ENCODE measurements around the gene SORCS2. TPM values are rescaled to one million over a fixed set of nuclear protein-coding genes. Genes with fewer than 3 reads are reported as not detected.
A peak's percentile ranks its signal among the peaks of the same experiment; 100 is the strongest.

SORCS2 gene
- total RNA-seq, 4 donors from 2014 or later = 0.48 to 1.8 (median 0.68) TPM; not detected in 1

DNA sequence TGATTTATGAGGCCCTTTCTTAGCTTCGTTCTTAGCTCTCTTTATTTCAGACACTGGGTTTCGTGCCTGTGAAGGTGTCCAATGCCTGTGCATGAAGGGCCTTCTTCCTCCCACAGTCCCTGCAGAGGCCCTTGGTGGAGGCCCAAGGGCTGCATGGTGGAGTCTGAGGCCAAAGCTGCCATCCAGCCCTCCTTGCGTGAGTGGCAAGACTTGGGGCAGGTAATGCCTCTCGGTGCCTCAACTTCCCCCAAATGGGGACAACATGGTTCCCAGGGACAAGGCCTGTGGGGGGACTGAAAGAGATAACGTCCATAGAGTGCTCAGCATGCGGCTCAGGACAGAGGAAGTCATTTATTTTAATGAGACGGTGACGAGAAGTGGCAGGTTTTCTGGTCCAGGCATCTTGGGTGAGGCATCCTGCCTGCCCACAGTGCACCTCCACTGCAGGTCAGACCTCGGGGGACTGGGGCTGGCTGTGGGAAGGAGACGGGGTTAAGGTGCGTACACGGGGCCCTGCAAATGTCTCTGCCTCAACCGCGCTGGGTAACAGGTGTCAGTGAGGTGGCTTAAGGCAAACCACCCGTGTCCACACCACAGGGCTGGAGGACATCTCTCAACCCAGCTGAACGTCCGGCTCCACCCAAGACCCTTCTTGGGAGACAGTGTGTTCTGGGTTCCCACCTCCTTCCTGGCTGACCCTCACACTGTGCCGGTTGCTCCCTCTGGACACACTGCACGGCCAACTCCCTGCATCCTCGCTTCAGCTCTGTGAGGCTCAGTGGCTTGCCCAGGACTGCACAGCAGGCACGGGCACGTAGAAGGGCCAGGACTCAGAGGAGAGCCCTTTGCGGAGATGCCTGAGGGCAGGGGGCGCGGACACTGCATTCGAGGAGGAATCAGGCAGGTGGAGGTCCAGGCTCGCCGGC is 191.9 kb downstream of the SORCS2 start:
- no peak for TF ChIP-seq POLR2AphosphoS5 (IDR thresholded peaks at IDR 0.05)
- TF ChIP-seq, protein P1, sequence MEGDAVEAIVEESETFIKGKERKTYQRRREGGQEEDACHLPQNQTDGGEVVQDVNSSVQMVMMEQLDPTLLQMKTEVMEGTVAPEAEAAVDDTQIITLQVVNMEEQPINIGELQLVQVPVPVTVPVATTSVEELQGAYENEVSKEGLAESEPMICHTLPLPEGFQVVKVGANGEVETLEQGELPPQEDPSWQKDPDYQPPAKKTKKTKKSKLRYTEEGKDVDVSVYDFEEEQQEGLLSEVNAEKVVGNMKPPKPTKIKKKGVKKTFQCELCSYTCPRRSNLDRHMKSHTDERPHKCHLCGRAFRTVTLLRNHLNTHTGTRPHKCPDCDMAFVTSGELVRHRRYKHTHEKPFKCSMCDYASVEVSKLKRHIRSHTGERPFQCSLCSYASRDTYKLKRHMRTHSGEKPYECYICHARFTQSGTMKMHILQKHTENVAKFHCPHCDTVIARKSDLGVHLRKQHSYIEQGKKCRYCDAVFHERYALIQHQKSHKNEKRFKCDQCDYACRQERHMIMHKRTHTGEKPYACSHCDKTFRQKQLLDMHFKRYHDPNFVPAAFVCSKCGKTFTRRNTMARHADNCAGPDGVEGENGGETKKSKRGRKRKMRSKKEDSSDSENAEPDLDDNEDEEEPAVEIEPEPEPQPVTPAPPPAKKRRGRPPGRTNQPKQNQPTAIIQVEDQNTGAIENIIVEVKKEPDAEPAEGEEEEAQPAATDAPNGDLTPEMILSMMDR (IDR thresholded peaks at IDR 0.05) = no peak
- TF ChIP-seq EP300 (IDR thresholded peaks at IDR 0.05; ENCODE audit: low read depth) = no peak
- no peak for TF ChIP-seq POLR2A (IDR thresholded peaks at IDR 0.05)
- H3K36me3 ChIP-seq = no peaks in the 10 kb centered on the region
- H3K27me3 ChIP-seq = peaks cover 4% of the 10 kb centered on the region
- intact Hi-C loops (cut with DNase I; ENCODE audit: low total_unique reads) = no loop called here
- in situ Hi-C loops (cut with MboI; ENCODE audit: low pct_ligation_motif_present in 1 of 4, low pct_unique_long_range_greater_than_20kb in 1 of 4, low sequenced_read_pairs in 3 of 4) = no loop called here
- no peaks in the 10 kb centered on the region for H3K9me3 ChIP-seq
- DNase-seq = peak; percentile 3
- WGBS, 2 donors (ENCODE audit: low coverage in 1 of 2) = 81 to 86% methylated on average over 1 to 26 of the region's 28 CpGs
- no peak overlapping the region for H3K4me3 ChIP-seq
- H3K27ac ChIP-seq = no peak overlapping the region
- no peaks in the 10 kb centered on the region for H3K4me1 ChIP-seq

DNA sequence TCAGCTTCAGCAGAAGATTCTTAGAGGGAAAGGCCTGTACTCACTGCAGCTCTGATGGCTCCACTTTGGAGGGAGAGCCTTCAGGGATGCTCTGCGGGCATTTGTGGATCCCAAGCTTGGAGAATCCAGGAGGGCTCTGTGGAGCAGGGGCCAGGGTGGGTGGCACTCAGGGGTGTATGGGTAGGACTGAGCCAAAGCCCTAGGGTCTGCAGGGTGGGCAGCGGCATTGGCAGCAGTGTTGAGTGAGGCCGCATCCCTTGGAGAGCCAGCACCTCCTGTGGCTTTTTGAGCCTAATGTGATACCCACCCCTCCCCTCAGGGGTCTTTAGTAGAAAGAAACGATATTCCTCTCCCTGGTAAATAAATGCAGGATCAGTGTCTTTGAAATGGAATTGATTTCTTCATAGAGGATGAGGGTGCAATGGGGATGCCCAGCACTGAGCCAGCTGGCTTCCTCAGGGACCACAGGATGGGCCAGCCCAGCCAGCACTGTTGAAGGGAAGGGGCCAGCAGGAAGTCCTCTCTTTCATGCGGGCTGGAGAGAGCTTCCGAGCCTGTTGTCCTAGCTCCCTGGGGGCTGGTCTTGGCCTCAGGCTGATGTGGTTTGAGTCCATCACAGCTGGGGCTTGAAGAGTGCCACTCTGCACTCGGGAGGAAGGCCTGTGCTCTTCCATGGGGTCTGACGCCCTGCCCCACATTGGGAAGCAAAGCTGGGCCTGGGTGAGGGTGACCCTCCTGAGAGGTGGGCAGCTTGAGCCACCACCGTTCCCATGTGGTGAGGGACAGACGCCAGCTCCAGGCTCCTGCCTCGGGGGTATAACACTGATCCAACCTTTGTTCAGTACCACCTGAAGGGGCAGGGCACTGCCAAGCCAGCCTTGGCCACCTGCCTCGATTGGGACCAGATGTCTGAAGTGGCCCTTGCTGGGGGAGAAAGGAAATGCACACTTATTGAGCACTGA is 192.9 kb downstream of the SORCS2 start:
- DNase-seq = no peak
- Histone ChIP-seq H3K9me3 (no peaks in the 10 kb centered on the region), H3K4me3 (no peak overlapping the region), H3K36me3 (no peaks in the 10 kb centered on the region), H3K27me3 (no peaks in the 10 kb centered on the region), H3K4me1 (no peaks in the 10 kb centered on the region), H3K27ac (no peak overlapping the region)
- TF ChIP-seq POLR2AphosphoS5 (IDR thresholded peaks at IDR 0.05) = no peak
- TF ChIP-seq POLR2A (IDR thresholded peaks at IDR 0.05) = no peak
- TF ChIP-seq, protein P1 (IDR thresholded peaks at IDR 0.05) = no peak
- no peak for TF ChIP-seq EP300 (IDR thresholded peaks at IDR 0.05; ENCODE audit: low read depth)
- in situ Hi-C loops (cut with MboI; ENCODE audit: low pct_ligation_motif_present in 1 of 4, low pct_unique_long_range_greater_than_20kb in 1 of 4, low sequenced_read_pairs in 3 of 4) = no loop called here
- WGBS, 2 donors (ENCODE audit: low coverage in 1 of 2) = 75 to 79% methylated on average over 4 to 11 of the region's 12 CpGs
- intact Hi-C loops (cut with DNase I; ENCODE audit: low total_unique reads) = no loop called here

DNA sequence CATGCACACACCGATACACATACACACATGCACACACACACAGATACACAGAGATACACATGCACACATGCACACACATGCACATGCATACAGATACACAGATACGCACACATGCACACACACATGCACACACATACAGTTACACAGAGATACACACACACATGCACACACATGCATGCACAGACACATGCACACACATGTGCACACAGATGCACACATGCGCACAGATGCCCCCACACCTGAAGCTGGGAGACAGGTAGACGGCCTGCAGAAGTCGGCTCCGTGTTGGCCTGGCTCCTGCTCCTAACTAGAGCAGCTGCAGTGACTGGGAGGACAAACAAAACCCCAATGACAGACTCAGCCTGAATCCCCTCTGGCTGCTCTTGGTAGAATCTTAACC is 195.6 kb downstream of the SORCS2 start:
- no peak for DNase-seq
- TF ChIP-seq POLR2AphosphoS5 (IDR thresholded peaks at IDR 0.05) = no peak
- Histone ChIP-seq H3K9me3 (no peaks in the 10 kb centered on the region), H3K27ac (no peak overlapping the region), H3K27me3 (no peaks in the 10 kb centered on the region), H3K4me1 (no peaks in the 10 kb centered on the region), H3K36me3 (no peaks in the 10 kb centered on the region), H3K4me3 (no peak overlapping the region)
- in situ Hi-C loops (cut with MboI; ENCODE audit: low pct_ligation_motif_present in 1 of 4, low pct_unique_long_range_greater_than_20kb in 1 of 4, low sequenced_read_pairs in 3 of 4) (no loop called here), intact Hi-C loops (cut with DNase I; ENCODE audit: low total_unique reads) (no loop called here)
- 91% methylated on average over 6 of the region's 6 CpGs; no CpG with 5 or more reads in 1 of the 2 donors for WGBS, 2 donors (ENCODE audit: low coverage in 1 of 2)

DNA sequence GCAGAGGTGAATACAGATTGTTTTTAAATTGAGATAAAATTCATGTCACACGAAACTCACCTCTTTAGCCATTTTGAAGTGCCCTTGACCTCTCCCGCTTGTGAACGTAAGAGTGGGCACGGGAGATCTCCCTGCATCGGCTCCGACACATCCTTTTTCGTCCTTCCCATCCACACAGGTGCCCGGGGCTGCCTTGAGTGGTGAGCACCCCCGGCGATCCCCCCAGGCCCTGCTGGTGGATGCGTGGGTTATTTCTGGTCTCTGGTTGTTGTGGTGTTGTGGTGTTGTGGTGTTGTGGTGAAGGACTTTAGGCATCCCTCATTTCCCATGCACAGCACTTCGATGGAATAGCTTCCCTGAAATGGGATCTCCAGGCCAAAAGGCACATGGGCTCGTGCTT is 196.3 kb downstream of the SORCS2 start:
- Histone ChIP-seq H3K27ac (no peak overlapping the region), H3K9me3 (no peaks in the 10 kb centered on the region), H3K27me3 (no peaks in the 10 kb centered on the region), H3K36me3 (no peaks in the 10 kb centered on the region), H3K4me3 (no peak overlapping the region), H3K4me1 (no peaks in the 10 kb centered on the region)
- in situ Hi-C loops (cut with MboI; ENCODE audit: low pct_ligation_motif_present in 1 of 4, low pct_unique_long_range_greater_than_20kb in 1 of 4, low sequenced_read_pairs in 3 of 4) (no loop called here), intact Hi-C loops (cut with DNase I; ENCODE audit: low total_unique reads) (no loop called here)
- WGBS, 2 donors (ENCODE audit: low coverage in 1 of 2) = 80 to 81% methylated on average over 1 to 13 of the region's 13 CpGs
- TF ChIP-seq POLR2AphosphoS5 (IDR thresholded peaks at IDR 0.05) (no peak), EP300 (IDR thresholded peaks at IDR 0.05; ENCODE audit: low read depth) (no peak), POLR2A (IDR thresholded peaks at IDR 0.05) (no peak)
- TF ChIP-seq, protein P1 (IDR thresholded peaks at IDR 0.05) = no peak
- DNase-seq = no peak
